Measurements from ENCODE around the gene NEU4.
"Not testable (repeated sequence)": the region's sequence is repeated elsewhere in the genome, so short reads cannot be mapped to it uniquely, and the experiment has no call there.

NEU4 gene

GRCh38 chr2:241820625-241821384, 11.8 kb downstream of the NEU4 start:
- no peak for TF ChIP-seq CTCF (conservative IDR thresholded peaks at IDR 0.05; ENCODE audit: low read depth, low read length)
- H3K4me3 ChIP-seq (ENCODE audit: low read length), result no peak overlapping the region
- no peak for DNase-seq (ENCODE audit: low read depth)

- TF ChIP-seq CTCF (conservative IDR thresholded peaks at IDR 0.05; ENCODE audit: low read depth, low read length), result no peak
- DNase-seq (ENCODE audit: low read depth), result no peak
- H3K4me3 ChIP-seq (ENCODE audit: low read length), result no peak overlapping the region
Observed at GRCh38 chr2:241821460-241822263, 12.7 kb downstream of the NEU4 start.

- no peak for TF ChIP-seq CTCF (conservative IDR thresholded peaks at IDR 0.05; ENCODE audit: low read depth, low read length)
- H3K4me3 ChIP-seq (ENCODE audit: low read length), result no peak overlapping the region
- no peak for DNase-seq (ENCODE audit: low read depth)
Observed at GRCh38 chr2:241822264-241822623, 13.3 kb downstream of the NEU4 start.

GRCh38 chr2:241823531-241824437, 14.8 kb downstream of the NEU4 start:
- not testable (repeated sequence) for H3K4me3 ChIP-seq (ENCODE audit: low read length); DNase-seq (ENCODE audit: low read depth)

GRCh38 chr2:241827394-241827793, 18.4 kb downstream of the NEU4 start:
- DNase-seq (ENCODE audit: low read depth), result no peak
- TF ChIP-seq CTCF (conservative IDR thresholded peaks at IDR 0.05; ENCODE audit: low read depth, low read length), result no peak
- H3K4me3 ChIP-seq (ENCODE audit: low read length), result no peak overlapping the region

GRCh38 chr2:241833101-241833663, 24.2 kb downstream of the NEU4 start:
- TF ChIP-seq CTCF (conservative IDR thresholded peaks at IDR 0.05; ENCODE audit: low read depth, low read length), result no peak
- no peak overlapping the region for H3K4me3 ChIP-seq (ENCODE audit: low read length)
- DNase-seq (ENCODE audit: low read depth), result no peak

- not testable (repeated sequence) for DNase-seq (ENCODE audit: low read depth); H3K4me3 ChIP-seq (ENCODE audit: low read length)
Observed at GRCh38 chr2:241833756-241834526, 24.9 kb downstream of the NEU4 start.
